GM18870 (cell line): ENCODE measurements around the gene LPP.

ENCODE experiments used
- ATAC-seq: cut with Tn5 transposase; IDR thresholded peaks from one replicate; pipeline ENCODE4 v1.9.1; 2021; ENCODE audit warnings: moderate library complexity; ENCODE audit not compliant: unreplicated experiment

The LPP gene

GRCh38 chr3:188244395-188244861 is 90.5 kb downstream of the LPP start:
- ATAC-seq = no peak

DNA sequence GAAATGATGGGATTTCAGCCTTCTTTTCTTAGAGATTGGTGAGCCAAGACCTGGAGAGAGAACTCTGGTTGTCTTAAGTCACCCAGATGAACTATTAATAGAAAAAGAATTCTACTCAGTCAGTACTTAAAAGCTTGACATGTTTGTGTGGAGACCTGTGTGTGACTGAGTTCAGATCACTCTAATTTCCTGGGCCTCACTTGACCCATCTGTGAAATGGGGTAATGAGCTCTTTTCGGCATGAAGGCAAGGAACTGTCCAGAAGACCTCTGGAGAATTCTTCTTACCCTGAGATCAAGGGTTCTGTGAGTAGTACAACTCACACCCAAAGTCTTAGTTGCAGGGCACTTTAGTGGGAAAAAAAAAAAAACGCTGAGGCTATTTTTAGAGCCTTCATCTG is 92.9 kb downstream of the LPP start:
- no peak for ATAC-seq

DNA sequence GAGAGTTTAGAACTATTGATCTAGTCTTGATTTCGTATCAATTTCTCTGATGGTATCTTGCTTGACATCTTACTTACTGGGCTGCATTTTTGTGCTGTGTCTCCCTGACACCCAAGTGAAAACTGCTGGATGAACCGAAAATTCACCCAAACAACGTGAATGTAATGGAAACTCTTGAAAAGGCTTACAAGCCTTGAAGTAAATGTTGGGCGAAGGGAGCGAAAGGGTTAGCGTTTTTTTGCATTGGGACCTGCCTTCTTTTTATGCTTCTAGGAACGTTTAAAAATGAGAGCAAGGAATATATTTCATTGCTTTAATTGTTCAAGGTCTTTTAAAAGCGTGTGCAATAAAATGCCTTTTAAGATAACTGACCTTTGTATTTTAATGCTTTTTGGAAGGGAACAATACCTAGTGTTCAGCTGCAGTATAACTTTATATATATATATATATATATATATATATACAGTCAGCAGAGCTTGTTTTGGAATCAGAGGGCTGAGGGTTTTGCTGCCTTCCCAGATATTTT is 94.1 kb downstream of the LPP start:
- ATAC-seq = no peak

DNA sequence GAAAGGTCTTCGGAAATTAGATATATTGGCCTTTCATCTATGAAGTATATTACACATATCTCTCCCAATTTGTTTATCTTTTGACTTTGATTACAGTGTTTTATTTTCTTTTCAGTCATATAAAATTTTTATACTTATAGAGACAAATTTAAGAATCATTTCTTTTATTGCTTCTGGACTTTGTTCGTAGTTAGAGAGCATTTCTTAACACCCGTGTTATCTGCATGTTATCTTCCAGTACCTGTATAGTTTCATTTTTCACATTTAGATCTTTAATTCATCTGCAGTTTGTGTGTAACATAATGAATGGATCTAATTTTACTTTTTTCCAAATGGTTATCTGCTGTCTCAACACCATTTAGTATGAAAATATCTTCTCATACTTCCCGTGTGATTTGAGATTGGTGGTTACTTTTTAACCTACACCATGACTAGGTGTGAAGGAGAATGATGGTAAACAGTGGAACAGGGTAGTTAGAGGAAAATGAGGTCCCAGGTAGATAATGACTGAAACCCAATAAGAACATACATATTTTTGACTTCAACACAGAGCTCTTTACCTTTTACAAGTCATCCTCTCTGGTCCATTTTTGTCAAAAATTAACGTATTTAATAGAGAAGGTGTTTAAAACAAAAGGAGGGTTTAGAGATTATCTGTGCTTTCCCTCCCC is 99.3 kb downstream of the LPP start:
- no peak for ATAC-seq

DNA sequence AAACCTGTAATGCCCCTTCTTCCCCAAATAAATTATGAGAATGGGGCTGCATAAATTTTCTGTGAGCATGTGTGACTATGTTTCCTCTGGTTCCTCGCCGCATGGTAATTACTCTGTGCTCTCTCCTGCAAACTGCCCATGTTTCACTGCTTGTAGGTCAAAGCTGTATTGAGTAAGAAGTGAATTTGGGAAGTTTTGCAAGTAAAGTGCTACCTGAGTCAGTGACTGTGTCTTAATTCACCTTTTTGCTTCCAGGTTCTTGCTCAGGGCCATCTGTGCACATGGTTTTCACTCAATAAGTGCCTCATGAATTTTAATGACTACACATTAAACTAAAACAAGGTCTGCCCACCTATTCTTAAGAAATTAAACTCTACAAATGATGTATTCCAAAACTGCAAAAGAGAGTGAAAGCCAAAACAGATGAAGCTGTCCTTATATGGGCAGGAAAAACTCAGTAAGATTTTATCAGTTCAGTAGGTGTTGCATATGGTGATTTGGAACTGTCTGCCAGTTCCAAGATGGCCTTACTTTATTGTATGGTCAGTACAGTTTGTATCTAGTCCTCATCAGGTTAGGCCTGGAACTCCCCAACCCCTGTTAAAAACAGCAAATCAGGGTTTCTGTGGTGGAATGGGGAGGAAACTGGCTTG is 100.0 kb downstream of the LPP start:
- no peak for ATAC-seq

DNA sequence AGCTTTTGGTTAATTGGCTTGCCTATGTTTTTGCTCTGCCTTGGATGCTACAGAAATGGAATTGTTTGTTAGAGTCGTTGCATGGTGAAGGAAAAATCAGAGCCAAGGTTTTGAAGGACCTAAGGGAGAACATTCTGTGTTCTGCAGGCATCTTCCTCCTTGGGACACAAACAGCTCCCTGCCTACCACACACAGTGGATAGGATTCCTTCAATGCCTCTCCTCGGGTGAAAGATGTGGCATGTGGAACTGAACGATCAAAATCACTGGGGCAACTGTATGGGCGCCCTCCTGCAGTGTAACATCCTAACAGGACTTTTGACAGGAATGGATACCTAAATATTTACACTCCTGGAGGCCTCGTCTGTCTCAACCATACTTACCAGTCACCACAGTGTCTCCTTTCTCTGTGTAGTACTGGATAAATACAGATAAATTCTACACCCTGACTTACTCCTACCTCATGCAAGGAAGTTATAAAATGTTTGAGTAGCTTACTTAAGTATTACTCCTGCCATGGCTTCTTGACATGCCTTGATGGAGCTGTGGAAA is 100.6 kb downstream of the LPP start:
- no peak for ATAC-seq

- no peak for ATAC-seq
Observed at GRCh38 chr3:188255190-188255589, 101.2 kb downstream of the LPP start.

GRCh38 chr3:188256758-188257157 is 102.8 kb downstream of the LPP start:
- no peak for ATAC-seq

DNA sequence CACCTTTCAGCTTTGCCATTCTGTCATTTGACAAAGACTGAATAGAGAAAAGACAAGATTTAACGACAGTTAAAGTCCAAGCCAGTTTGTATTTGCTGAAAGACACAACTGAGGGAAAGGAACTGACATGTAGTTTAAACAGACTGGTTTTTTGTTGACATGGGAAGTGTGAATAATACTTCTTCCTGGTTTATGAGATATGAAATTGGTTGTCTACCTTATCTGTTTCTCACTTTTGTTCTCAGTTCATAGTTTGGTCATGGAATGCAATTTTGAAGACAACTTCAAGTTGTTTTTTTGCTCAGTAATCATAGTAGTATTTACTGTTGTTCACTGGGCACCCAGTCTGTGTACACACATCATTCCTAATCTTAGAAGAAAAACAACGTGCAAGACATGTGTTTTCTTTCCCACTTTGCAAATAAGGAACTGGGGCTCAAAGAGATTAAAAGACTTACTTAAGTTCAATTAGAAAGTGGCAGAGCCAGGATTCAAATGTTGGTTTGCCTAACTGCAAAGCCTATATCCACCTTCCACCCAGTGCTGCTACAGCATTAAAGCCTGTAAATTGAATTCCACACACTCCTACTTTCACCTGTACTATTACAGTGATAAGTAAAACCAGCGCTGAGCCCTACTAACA is 103.5 kb downstream of the LPP start:
- no peak for ATAC-seq

GRCh38 chr3:188259191-188259590 is 105.2 kb downstream of the LPP start:
- no peak for ATAC-seq

GRCh38 chr3:188259596-188259995 is 105.6 kb downstream of the LPP start:
- no peak for ATAC-seq

GRCh38 chr3:188261011-188261410 is 107.1 kb downstream of the LPP start:
- no peak for ATAC-seq

DNA sequence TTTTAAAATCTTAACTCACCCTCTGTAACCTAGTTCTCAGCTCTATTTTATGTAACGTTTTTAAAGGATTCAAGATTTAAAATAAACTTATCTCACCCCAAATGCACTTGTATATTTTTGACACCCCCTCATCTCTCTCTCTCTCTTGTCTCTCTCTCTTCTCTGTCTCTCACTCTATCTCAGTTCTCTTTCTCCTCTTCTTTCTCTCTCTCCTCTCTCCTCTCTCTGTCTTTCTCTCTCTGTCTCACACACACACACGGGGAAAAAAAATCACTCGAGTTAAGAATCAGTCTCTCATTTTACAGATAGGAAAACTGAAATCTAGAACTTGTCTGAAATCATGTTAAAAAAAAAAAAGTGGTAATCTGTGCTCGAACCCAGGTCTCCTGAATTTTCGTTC is 108.5 kb downstream of the LPP start:
- no peak for ATAC-seq

- ATAC-seq = no peak
Observed at GRCh38 chr3:188262913-188263683, 109.1 kb downstream of the LPP start.

GRCh38 chr3:188264226-188265207 is 110.6 kb downstream of the LPP start:
- ATAC-seq = no peak

DNA sequence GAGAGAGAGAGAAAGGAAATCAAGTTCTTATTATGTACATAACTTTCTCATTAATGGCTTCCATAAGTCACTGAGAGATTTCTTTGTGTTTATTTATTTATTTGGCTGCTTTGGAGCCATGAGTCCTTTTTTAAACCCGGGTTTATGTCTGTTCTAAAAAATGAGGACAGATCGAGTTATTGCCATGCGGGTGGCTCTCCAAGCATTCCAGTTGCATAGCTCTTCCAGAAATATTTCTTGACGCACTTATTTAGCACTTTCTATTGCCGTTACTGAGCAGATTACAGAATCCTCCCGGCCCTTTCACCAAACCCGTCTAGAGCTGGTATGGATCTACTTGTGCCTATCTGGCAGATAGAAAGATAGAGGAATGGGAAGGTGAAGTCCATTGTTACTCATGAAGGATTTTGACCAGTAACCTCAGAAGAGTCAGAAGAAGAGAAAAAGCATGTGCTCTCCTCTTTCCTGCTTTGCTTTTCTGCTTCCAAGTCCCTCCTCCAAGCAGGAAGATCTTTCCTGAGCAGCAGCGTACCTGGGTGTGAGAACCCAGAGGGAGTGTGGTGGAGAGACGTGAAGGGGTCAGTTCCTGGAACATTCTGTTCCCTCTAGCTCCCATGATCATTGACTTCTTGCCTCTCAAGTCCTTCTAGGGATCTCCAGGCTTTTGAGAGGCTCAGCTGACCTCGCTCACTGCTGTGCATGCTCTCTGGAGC is 112.8 kb downstream of the LPP start:
- ATAC-seq = no peak

GRCh38 chr3:188267790-188268335 is 113.9 kb downstream of the LPP start:
- ATAC-seq = no peak

DNA sequence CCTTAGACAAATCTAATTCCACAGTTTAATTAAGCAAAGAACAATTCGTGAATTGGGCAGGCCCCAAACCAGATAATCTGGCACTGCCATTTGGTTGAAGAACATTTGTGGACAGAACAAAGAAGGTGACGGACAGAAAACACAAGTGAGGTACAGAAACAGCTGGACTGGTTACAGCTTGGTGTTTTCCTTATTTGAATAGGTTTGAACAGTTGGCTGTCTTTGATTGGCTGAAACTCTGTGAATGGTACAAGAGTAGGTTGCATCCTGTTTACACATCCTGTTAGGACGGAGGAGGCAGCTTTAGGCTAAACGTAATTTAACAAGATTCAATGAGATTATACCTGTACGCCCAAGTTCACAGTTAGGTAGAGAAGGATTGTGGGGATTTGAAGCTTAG is 114.4 kb downstream of the LPP start:
- ATAC-seq = no peak

GRCh38 chr3:188269040-188269439 is 115.1 kb downstream of the LPP start:
- ATAC-seq = no peak
